SK-N-MC (cell line): ENCODE measurements around the gene OLFM4.

Experiments used
- DNase-seq: peaks from one replicate; pipeline ENCODE4 v3.0.0-alpha.2; 2011; ENCODE audit warnings: low read depth, low spot score
- H3K27ac ChIP-seq: fragments of 200-600 bp; sonication (generic); 2 replicates; pipeline ENCODE4 v1.5.1; 2016; ENCODE audit warnings: mixed run types
- H3K36me3 ChIP-seq: fragments of 200-600 bp; sonication (generic); 2 replicates; pipeline ENCODE4 v1.6.1; 2017; ENCODE audit warnings: antibody characterized with exemption, low read length, mixed read lengths; ENCODE audit not compliant: insufficient read depth
- H3K4me3 ChIP-seq: fragments of 200-600 bp; sonication (generic); 2 replicates; pipeline ENCODE4 v1.5.1; 2016
- H3K9ac ChIP-seq: fragments of 200-600 bp; sonication (generic); 2 replicates; pipeline ENCODE4 v1.8.0; 2017; ENCODE audit warnings: mixed run types, mixed read lengths; ENCODE audit not compliant: insufficient read length
- H3K9me3 ChIP-seq: fragments of 200-600 bp; sonication (generic); 2 replicates; pipeline ENCODE4 v1.6.1; 2017; ENCODE audit warnings: low read depth, mild to moderate bottlenecking, antibody characterized with exemption, low read length, moderate library complexity, mixed read lengths
- EZH2 ChIP-seq: fragments of 200-600 bp; sonication (generic); IDR thresholded peaks from one replicate; pipeline ENCODE4 v1.6.1; 2017; ENCODE audit warnings: antibody characterized with exemption
- FOXP2 ChIP-seq: optimal IDR thresholded peaks from 2 replicates; pipeline ENCODE3; 2011; ENCODE audit warnings: mild to moderate bottlenecking, moderate library complexity; ENCODE audit not compliant: insufficient read depth; ENCODE audit errors: extremely low read length, control extremely low read depth
- POLR2AphosphoS5 ChIP-seq: IDR thresholded peaks from 2 replicates; pipeline ENCODE4 v1.6.1; 2012; ENCODE audit warnings: mild to moderate bottlenecking, low read depth, low read length, borderline replicate concordance

OLFM4 gene

GRCh38 chr13:52994865-52995264 lies 33.7 kb upstream of the OLFM4 start:
- Histone ChIP-seq H3K4me3 (no peak overlapping the region), H3K9me3 (no peaks in the 10 kb centered on the region), H3K27ac (no peak overlapping the region), H3K36me3 (no peaks in the 10 kb centered on the region), H3K9ac (no peak overlapping the region)
- no peak for DNase-seq
- TF ChIP-seq EZH2 = no peak
- TF ChIP-seq FOXP2 = no peak
- TF ChIP-seq POLR2AphosphoS5 = no peak

GRCh38 chr13:52995946-52996345 lies 32.7 kb upstream of the OLFM4 start:
- H3K9ac ChIP-seq = no peak overlapping the region
- TF ChIP-seq FOXP2 (no peak), POLR2AphosphoS5 (no peak), EZH2 (no peak)
- H3K27ac ChIP-seq = no peak overlapping the region
- no peaks in the 10 kb centered on the region for H3K36me3 ChIP-seq
- no peaks in the 10 kb centered on the region for H3K9me3 ChIP-seq
- no peak overlapping the region for H3K4me3 ChIP-seq
- DNase-seq = no peak

DNA sequence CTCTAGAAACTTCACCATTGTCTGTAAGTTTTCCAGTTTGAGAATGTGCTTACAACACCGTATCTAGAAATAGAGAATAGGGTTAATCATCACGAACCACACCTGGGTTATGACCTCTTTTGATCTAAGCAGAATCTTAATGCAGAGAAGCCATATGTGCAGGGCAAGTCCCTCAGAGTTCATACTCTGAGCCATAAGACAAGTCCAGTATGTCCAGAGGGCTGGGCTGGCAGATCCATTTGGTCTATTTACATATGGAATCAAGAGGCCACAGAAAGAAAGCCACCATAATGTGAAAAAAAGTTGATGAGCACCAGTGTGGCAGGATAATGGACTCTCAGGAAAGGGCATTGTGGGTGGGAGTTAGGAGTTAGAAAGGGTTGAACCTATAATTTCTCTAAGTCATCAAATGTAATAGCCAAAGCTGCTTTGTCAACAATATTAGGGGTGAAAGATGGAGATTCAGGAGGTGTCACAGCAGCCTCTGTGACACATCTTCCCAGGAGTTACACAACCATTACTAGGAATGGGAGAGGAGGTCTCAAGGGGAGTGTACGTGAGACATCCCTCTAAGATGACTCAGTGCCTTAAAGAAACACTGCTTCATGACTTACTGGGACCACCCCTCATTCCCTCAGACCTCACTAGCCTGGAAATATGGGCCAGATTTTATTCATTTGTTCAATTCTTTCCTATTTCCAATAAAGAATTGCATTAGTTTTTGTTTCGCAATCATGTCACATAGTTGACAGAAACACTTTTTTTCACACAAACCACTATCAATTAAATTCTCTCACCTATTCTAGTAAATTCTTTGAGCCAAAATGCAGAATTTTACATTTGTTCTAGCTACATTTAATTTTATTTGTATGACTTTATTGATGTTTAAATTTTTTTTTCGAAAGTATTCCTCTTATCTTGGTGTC lies 30.4 kb upstream of the OLFM4 start:
- DNase-seq = no peak
- Histone ChIP-seq H3K4me3 (no peak overlapping the region), H3K36me3 (no peaks in the 10 kb centered on the region), H3K9ac (no peak overlapping the region), H3K9me3 (no peaks in the 10 kb centered on the region), H3K27ac (no peak overlapping the region)
- no peak for TF ChIP-seq EZH2
- TF ChIP-seq FOXP2 = no peak
- no peak for TF ChIP-seq POLR2AphosphoS5

DNA sequence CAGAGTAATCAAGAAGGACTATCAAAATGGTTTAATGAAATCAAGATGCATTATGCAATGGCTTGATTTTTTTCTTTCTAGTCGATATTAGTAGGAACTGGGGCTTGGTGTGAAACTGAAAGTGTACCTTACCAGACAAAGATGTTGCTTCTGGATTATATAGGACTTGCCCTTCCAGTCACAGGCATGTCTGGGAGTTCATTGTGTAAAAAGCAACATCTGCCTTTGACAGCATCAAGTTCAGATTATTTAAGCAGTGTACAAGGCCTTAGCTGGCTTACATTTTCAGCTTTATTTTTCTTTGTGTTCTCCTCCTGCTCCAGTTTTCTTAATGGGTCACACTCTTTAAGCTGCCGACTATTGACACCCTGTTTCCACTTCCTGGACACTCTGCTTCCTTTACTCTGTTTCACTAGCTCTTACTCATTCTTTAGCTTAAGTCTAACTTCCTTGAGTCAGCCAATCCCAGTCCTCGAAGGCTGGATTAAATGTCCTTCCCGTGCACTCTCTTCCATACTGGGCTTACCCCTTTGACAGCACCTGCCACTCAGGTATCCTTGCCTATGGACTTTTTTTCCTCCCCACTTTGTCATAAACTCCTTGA lies 29.4 kb upstream of the OLFM4 start:
- no peaks in the 10 kb centered on the region for H3K9me3 ChIP-seq
- H3K9ac ChIP-seq = no peak overlapping the region
- no peak overlapping the region for H3K27ac ChIP-seq
- DNase-seq = no peak
- no peak overlapping the region for H3K4me3 ChIP-seq
- H3K36me3 ChIP-seq = no peaks in the 10 kb centered on the region
- no peak for TF ChIP-seq FOXP2
- no peak for TF ChIP-seq EZH2
- no peak for TF ChIP-seq POLR2AphosphoS5

GRCh38 chr13:53001444-53002225 lies 27.0 kb upstream of the OLFM4 start:
- DNase-seq = no peak
- Histone ChIP-seq H3K9me3 (no peaks in the 10 kb centered on the region), H3K9ac (no peak overlapping the region), H3K4me3 (no peak overlapping the region), H3K36me3 (no peaks in the 10 kb centered on the region), H3K27ac (no peak overlapping the region)
- no peak for TF ChIP-seq FOXP2
- no peak for TF ChIP-seq POLR2AphosphoS5
- no peak for TF ChIP-seq EZH2

GRCh38 chr13:53004573-53004972 lies 24.0 kb upstream of the OLFM4 start:
- TF ChIP-seq POLR2AphosphoS5 (no peak), EZH2 (no peak), FOXP2 (no peak)
- H3K9ac ChIP-seq = no peak overlapping the region
- H3K36me3 ChIP-seq = no peaks in the 10 kb centered on the region
- no peaks in the 10 kb centered on the region for H3K9me3 ChIP-seq
- H3K4me3 ChIP-seq = no peak overlapping the region
- no peak overlapping the region for H3K27ac ChIP-seq
- DNase-seq = no peak

DNA sequence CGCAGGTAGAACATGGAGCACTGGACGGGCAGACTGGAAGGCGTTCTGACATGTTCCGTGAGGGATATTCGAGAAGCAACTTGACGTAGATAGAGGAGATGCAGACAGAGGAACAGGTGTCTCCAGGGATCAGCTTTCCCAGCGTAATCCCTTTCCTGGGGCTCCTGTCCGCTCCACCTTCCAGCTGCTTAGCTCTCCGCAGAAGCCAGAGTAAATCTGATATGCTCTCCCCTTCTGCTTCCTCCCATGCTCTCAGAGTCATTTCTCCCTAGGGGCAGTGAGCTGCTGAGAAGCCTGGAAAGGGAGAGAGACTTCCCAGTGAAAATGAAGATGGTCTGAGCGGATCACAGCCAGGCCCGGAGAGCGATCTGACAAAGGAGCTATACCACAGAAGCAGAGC lies 23.0 kb upstream of the OLFM4 start:
- no peak overlapping the region for H3K27ac ChIP-seq
- H3K4me3 ChIP-seq = no peak overlapping the region
- DNase-seq = no peak
- H3K9ac ChIP-seq = no peak overlapping the region
- no peaks in the 10 kb centered on the region for H3K36me3 ChIP-seq
- TF ChIP-seq EZH2 = no peak
- no peak for TF ChIP-seq POLR2AphosphoS5
- no peaks in the 10 kb centered on the region for H3K9me3 ChIP-seq

GRCh38 chr13:53007872-53008271 lies 20.7 kb upstream of the OLFM4 start:
- no peak for TF ChIP-seq FOXP2
- TF ChIP-seq POLR2AphosphoS5 = no peak
- TF ChIP-seq EZH2 = no peak
- H3K9me3 ChIP-seq = no peaks in the 10 kb centered on the region
- H3K27ac ChIP-seq = no peak overlapping the region
- DNase-seq = no peak
- no peaks in the 10 kb centered on the region for H3K36me3 ChIP-seq
- H3K9ac ChIP-seq = no peak overlapping the region
- H3K4me3 ChIP-seq = no peak overlapping the region
